ENCODE measurements around the gene C3orf22.

Gene C3orf22

DNA sequence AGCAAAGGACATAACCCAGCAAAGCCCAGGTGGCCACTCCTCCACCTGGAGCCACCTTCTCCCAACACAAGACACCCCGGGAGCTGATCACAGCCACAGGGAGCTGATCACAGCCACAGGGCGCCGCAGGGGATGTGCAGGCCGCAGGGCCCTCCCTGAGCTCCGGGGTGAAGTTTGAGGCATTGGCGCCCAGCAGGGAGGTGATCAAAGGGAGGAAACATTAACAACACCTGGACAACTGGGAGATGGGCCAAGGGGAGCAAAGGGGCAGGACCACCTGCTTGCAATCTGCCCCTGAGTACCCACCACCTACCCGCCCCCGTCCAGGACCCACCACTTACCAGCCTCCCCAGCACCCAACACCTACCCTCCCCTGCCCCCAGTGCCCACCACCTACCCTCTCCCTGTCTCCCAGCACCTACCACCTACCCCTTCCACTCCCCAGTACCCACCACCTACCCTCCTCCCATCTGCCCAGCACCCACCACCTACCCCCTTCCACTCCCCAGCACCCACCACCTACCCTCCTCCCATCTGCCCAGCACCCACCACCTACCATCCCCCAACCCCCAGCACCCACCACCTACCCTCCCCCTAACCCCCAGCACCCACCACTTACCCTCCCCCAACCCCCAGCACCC is 43.5 kb downstream of the C3orf22 start:
- no peak for DNase-seq

DNA sequence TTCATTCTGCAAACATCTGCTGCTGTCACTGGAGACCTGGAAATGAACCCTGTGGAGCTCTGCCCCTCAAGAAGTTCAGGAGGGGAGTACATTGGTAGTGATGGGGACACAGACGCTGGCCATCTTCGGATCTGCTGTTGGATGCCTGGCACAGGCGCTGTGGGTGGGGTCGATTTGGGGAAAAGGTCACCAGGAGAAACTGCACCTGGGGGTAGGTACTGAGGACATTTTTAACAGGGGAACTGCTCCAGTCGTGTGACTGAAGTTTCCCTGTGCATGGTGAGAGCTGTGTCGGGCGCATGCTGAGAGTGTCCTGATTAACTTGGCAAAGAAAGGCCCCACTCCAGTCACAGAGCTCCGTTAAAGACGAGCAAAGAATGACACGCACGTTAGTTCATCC is 44.6 kb downstream of the C3orf22 start:
- DNase-seq: no peak

- DNase-seq: no peak
These were observed 45.6 kb downstream of the C3orf22 start for GRCh38 chr3:126512916-126513650.

GRCh38 chr3:126512026-126512425 is 46.7 kb downstream of the C3orf22 start:
- peak in 19 of 56 donors; percentile 10 to 66 (median 37) for DNase-seq

GRCh38 chr3:126511291-126511690 is 47.4 kb downstream of the C3orf22 start:
- DNase-seq: no peak

DNA sequence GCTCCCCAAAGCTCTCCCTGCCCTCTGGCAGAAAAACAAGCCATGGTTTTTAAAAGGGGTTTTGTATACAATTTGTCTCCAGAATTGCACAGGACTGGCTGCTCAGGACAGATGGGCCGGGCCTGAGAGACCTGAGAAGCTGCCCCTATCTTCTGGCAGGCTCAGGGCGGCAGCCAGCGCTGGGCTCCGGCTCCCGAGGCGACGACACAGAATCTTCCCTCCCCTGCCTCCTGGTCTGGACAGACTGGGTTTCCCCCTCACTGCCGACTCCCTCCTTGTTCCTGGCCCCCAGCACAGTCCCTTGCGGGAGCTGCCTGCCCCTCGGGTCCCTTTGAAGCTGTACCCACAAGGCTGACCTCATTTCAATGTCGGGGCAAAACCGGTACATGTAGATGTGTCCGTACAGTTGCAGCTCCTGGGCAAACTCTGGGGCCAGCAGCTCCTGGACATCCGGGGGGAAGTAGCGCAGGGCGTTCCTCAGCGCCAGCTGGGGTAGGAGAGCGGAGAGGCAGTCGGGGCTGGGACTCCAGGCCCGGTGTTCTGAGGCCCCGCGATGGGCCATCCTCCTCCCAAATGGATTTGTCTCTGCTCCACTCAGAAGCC is 48.3 kb downstream of the C3orf22 start:
- DNase-seq: no peak

DNA sequence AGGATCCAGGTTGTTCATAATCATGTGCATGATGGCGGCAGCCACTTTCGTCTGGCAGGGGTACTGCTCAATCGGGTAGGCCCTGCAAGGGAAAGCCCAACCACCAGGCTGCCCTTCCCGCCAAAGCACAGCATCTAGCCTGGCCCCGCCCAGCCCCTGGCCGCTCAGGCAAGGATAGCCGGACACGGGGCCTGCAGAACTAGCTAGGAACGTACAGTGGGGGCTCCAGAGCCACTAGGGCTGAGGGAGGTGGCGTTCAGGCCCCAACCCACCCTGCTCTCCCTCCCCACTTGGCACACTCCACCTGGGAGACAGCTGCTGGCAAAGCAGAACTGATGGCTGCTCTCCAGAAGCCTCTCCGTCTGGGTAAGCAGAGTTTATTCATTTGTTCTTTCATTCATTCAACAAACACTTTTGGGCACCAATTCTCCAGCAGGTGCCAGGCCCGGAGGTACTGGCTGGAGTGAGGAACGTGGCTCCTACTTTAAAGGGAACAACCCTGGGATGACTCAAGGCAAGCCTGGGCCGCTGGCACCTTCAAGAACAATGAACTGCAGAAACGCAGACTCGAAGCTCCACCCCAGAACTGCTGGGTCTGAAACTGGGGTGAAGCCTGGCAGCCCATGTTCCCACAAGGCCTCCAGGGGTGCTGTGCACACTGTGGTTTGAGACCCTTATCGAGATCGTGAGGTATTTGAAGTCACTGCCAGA is 49.0 kb downstream of the C3orf22 start:
- DNase-seq: no peak

GRCh38 chr3:126508564-126508964 is 50.2 kb downstream of the C3orf22 start:
- DNase-seq: no peak

- no peak for DNase-seq
These were observed 50.8 kb downstream of the C3orf22 start for GRCh38 chr3:126507886-126508285.

GRCh38 chr3:126503701-126504100 is 55.0 kb downstream of the C3orf22 start:
- no peak for DNase-seq

GRCh38 chr3:126502656-126503055 is 56.1 kb downstream of the C3orf22 start:
- no peak for DNase-seq

GRCh38 chr3:126501736-126502135 is 57.0 kb downstream of the C3orf22 start:
- no peak for DNase-seq

GRCh38 chr3:126501054-126501453 is 57.7 kb downstream of the C3orf22 start:
- no peak for DNase-seq

DNA sequence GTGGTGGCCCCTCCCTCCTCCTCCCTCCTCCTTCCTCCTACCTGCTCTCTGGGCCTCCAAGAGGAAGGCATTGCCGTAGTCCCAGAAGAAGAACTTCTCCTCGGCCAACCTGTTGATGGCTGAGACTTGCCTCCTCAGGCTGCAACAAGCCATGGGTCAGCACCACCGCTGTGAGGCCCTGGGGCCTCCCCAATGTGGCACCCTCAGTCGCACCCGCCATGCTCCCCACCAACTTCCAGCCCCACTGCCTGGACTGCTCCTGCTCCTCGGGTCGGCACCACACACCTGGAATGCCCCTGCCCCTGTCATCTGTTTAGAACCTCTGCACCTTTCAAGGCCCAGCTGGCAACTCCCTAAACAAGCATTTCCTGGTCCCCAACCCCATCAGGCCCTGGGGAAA is 58.7 kb downstream of the C3orf22 start:
- DNase-seq: no peak

Data from nucleus accumbens (tissue), 56 donors.